Activated CD4-positive, alpha-beta T cell treated with anti-CD3 and anti-CD28 coated beads for 24 hours (primary cell): ENCODE results near the gene GAK.

Source experiments
- DNase-seq, 2 donors: peaks; one replicate each; pipeline ENCODE4 v3.0.0-alpha.2; 2020; ENCODE audit warnings: low read depth in 2 of 2

Gene GAK

DNA sequence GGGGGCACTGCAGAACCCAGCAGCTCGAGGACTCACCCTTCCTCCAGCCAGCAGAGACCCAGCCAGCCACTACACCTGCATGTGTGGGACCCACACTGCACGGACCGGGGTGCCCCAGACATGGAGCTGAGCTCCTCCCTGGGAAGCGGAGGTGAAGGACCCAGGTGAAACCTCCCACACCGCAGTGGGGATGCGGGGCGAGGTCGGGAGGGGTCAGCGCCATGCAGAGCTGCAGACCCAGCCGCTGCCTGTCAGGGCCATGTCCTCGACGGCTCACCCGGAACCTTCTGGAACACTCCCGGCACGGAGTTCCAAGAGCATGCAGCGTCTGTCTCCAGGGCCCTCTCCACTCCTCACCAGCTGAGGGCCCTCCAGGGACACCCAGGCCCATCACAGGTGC, 42.6 kb downstream of the GAK start:
- DNase-seq, result no peak

GRCh38 chr4:888029-888428, 44.1 kb downstream of the GAK start:
- DNase-seq, result no peak

DNA sequence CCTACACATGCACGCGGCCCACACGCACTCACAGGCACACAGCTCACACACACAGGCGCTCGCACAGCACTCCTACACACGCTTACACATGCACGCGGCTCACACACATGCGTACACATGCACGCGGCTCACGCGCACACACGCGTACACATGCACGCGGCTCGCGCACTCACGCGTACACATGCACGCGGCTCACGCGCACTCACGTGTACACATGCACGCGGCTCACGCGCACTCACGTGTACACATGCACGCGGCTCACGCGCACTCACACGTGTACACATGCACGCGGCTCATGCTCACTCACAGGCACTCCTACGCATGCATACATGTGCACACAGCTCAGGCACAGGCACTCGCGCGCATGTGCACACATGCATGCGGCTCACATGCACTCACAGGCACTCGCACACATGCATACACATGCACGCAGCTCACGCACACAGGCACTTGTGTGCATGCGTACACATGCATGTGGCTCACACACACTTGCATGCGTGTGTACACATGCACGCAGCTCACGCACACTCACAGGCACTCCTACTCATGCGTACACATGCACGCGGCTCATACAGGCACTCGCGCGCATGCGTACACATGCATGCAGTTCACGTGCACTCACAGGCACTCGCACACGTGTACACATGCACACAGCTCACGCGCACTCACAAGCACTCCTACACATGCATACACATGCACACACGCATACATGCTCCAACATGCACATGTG, 44.9 kb downstream of the GAK start:
- no peak for DNase-seq

- no peak for DNase-seq
These were observed 45.9 kb downstream of the GAK start for GRCh38 chr4:886244-886643.

- no peak for DNase-seq
These were observed 46.8 kb downstream of the GAK start for GRCh38 chr4:885353-885752.

GRCh38 chr4:884896-885295, 47.2 kb downstream of the GAK start:
- DNase-seq, result no peak

- DNase-seq, result no peak
These were observed 47.9 kb downstream of the GAK start for GRCh38 chr4:884259-884658.

GRCh38 chr4:883377-884095, 48.6 kb downstream of the GAK start:
- no peak for DNase-seq

- no peak for DNase-seq
These were observed 49.5 kb downstream of the GAK start for GRCh38 chr4:882646-883045.

GRCh38 chr4:881709-882108, 50.4 kb downstream of the GAK start:
- DNase-seq, result no peak

- DNase-seq, result no peak
These were observed 51.3 kb downstream of the GAK start for GRCh38 chr4:880684-881405.

DNA sequence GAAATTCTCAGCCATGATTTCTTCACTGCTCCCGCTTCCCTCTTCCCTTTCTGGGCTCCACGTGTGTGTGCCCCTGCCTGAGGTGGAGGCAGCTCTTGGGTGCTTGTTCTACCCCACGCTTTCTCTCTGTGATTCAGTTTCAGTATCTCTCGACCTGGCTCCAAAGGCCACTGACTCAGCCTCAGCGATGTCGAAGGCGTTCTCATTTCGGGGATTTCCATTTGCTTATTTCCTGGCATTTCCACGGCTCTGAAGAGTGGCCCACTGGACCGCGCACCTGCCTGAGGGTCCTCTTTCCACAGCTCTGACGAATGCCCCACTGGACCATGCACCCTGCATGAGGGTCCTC, 52.4 kb downstream of the GAK start:
- DNase-seq, result peak; percentile 49 to 67

GRCh38 chr4:878796-879728, 53.1 kb downstream of the GAK start:
- DNase-seq, result no peak

GRCh38 chr4:877502-877901, 54.6 kb downstream of the GAK start:
- no peak for DNase-seq

GRCh38 chr4:876780-877179, 55.3 kb downstream of the GAK start:
- DNase-seq, result no peak

DNA sequence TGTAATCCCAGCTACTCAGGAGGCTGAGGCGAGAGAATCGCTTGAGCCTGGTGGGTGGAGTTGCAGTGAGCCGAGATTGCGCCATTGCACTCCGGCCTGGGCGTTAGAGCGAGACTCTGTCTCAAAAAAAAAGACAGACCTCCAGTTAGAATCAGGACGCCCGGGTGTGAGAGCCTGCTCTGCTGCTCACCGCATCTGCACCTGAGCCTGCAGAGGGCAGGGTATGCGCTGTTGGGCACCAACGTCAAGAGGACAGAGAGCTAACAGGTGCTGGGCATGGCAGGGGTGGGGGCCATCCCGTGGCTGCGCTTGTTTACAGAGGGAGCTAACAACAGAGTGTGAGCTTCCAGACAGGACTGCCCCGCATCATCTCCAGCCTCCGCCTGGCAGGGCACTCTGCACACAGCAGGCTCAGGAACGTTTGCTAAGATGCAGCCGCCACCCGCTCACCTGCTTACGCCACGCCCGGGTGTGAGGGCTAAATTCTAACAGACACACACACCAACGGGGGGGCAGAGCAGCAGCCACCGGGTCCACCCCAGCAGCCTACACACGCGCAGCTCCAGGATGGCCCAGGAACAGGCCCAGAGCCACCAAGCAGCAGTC, 56.2 kb downstream of the GAK start:
- DNase-seq, result no peak

DNA sequence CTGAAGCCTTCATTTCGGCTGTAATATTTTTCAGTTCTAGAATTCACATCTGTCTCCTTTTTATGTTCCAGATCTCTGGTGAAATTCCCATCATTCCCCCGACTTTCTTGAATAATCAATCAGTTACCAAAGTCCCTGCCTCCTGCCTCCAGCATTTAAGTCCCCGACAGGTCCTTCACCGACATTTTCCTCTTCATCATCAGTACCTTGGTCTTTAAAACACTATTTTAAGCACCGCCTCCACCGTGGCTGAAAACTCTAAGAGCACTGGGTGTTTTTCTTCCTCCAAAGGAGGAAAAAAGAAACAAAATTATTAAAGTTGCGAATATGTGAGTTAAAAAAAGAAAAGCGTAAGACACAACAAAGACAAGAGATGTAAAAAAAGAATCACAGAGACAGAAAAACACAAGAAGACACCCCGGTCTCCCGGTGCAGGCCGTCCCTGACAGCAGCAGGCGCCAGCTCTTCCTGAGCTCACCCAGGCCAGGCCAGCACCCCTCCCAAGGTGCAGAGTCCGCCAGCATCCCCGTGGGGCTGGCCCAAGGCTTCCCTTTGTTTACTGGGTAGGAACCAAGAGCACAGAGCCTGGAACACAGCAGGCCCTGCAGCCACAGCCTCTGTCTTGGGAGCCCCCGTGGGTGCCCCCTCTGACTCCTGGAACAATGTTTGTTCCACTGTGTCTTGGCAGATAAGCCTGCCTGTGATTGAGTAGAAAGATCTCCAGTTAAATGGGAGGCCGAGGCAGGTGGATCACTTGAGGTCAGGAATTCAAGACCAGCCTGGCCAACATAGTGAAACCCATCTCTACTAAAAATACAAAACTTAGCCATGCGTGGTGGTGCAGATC, 56.9 kb downstream of the GAK start:
- DNase-seq, result no peak

DNA sequence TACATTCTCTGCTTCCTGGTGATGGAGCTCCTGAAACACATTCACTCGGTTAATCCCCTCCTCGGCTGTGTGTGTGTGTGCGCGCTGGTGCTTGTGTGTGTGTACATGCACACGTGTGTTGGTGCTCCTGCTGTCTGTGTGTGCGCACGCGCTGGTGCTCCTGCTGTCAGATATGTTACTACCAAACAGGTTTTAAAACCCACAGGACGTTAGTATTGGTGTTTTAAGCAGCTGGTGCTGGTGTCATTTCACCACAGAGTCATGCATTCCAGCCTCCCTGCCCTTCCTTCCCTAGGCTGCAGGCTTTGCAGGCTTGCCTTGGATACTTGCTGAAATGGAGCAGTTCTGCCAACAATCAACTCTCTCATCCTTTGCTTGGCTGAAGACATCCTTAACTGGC, 58.1 kb downstream of the GAK start:
- no peak for DNase-seq

DNA sequence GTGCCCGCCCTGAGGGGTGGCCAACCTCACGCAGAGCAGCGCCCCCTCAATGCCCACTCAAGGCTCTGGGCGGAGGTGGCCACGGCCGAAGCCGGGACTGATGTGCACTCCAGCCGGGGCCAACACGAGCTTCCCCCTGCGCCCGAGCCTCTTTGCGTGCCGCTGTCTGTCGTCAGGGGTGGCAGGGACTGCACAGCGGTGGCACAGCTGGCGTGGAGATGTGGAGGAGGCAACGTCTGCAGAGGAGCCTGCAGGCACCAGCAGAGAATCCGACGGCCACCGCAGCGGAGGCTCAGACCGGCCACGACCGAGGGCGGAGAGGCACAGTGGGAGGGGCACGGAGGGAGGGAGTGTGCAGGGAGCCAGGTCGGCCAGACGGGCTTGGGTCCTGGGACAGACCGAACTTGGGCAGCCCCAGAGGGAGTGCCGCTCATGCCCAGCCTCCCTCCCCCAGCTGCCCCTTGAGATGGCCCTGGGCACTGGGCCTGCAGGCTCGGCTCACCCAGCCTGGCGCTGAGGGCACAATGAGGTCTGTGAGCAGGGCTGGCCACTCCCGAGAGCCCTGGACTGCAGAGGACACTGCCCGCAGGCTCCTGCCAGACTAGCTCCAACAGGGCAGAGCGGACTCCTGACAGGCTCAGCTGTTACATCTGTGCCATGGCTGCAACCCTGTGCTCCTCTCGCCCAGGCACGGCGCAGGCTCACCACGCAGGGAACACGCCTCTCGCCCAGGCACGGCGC, 59.7 kb downstream of the GAK start:
- DNase-seq, result no peak

GRCh38 chr4:871484-871883, 60.6 kb downstream of the GAK start:
- no peak for DNase-seq
